Tibial nerve (tissue), 4 donors: ENCODE data around the gene SDCBP2.

Experiments used
- EP300 ChIP-seq, 2 donors: sonication (generic); formaldehyde crosslinking; IDR thresholded peaks; one replicate each; pipeline ENCODE4 v1.6.1; 2017; ENCODE audit warnings: antibody characterized with exemption in 2 of 2, mild to moderate bottlenecking in 1 of 2
- TF ChIP-seq, protein P1 (sequence below), 5 experiments: fragments of 200-600 bp in 3 of 5; fragments of 450-650 bp in 2 of 5; sonication (generic) in 3 of 5; IDR thresholded peaks; one replicate each; pipeline ENCODE4 v1.5.1; 2016 to 2019; ENCODE audit warnings: antibody characterized with exemption in 5 of 5, mild to moderate bottlenecking in 3 of 5, moderate library complexity in 2 of 5

DNA sequence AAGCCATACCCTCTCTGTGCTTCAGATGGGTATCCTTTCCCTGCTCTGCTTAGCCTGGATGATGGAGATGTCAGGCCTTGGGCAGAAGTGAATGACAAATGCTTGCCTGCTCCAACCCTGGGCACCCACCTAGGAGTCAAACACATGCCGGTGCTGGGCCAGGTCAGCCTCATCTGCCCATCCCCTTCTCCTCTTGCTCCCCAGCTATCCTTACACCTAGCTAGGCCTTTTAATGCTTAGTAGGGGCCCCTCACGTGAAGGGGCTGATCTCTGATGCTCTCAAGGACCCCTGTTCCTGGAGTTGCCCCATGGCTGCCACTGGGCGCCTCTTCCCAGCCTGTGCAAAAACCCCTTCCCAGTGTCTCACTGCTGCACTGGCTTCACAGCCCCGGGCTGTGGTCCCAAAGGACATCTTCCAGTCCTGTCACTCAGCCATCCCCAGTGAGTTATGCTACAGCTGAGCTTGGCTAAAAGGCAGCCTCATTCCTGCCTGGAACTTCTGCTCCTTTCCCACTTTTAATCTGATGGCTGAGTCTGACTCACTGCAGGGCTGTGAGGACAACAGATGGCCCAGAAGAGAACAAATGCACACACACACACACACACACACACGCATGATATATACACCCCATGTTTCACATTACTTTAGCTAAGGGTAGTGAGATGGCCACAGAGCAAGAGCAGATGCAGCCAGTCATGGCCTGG lies 12.8 kb upstream of the SDCBP2 start:
- TF ChIP-seq, protein P1, sequence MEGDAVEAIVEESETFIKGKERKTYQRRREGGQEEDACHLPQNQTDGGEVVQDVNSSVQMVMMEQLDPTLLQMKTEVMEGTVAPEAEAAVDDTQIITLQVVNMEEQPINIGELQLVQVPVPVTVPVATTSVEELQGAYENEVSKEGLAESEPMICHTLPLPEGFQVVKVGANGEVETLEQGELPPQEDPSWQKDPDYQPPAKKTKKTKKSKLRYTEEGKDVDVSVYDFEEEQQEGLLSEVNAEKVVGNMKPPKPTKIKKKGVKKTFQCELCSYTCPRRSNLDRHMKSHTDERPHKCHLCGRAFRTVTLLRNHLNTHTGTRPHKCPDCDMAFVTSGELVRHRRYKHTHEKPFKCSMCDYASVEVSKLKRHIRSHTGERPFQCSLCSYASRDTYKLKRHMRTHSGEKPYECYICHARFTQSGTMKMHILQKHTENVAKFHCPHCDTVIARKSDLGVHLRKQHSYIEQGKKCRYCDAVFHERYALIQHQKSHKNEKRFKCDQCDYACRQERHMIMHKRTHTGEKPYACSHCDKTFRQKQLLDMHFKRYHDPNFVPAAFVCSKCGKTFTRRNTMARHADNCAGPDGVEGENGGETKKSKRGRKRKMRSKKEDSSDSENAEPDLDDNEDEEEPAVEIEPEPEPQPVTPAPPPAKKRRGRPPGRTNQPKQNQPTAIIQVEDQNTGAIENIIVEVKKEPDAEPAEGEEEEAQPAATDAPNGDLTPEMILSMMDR (IDR thresholded peaks at IDR 0.05): no peak
- no peak for TF ChIP-seq EP300 (IDR thresholded peaks at IDR 0.05)
